CD4-positive, alpha-beta T cell treated with Interleukin-4 for 1 hour (primary cell): ENCODE results near the gene PSMD2.

Source experiments
- DNase-seq, 2 donors: peaks; one replicate each; pipeline ENCODE4 v3.0.0-alpha.2; 2020 to 2022

Gene PSMD2

DNA sequence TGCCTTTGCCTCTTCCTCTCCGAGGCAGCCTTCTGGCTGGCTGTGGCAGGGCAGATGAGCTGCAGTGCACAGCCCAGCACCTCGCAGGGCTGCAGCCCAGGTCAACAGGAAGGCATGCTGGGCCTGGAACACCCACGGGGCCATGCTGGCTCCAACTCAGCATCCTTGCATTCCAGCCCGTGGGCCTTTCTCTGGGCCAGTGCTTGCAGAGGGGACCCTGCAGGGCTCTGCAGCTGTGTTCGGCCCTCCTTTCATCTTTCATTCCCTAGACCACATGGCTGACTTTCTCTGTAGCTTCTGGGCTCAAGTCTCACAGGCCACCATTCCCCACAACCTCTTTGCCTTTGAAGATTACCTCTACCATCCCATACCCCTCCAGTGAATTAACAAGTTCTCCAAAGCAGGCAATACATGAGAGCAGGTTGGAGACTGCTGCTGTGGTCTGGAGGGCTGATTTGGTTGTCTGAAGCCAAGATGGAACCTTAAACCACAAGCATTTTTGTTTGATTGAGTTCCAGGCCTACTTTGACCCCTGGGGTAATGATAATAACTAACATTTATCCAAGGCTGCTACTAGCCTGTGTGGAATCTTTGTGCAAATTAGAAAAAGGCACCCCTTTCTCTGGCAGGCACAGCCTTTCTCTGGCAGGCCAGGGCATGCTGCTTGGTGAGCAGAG lies 44.3 kb downstream of the PSMD2 start:
- no peak for DNase-seq

DNA sequence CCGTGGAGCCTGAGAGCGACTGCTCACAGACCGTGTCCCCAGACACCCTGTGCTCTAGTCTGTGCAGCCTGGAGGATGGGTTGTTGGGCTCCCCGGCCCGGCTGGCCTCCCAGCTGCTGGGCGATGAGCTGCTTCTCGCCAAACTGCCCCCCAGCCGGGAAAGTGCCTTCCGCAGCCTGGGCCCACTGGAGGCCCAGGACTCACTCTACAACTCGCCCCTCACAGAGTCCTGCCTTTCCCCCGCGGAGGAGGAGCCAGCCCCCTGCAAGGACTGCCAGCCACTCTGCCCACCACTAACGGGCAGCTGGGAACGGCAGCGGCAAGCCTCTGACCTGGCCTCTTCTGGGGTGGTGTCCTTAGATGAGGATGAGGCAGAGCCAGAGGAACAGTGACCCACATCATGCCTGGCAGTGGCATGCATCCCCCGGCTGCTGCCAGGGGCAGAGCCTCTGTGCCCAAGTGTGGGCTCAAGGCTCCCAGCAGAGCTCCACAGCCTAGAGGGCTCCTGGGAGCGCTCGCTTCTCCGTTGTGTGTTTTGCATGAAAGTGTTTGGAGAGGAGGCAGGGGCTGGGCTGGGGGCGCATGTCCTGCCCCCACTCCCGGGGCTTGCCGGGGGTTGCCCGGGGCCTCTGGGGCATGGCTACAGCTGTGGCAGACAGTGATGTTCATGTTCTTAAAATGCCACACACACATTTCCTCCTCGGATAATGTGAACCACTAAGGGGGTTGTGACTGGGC lies 45.7 kb downstream of the PSMD2 start:
- DNase-seq, result no peak

DNA sequence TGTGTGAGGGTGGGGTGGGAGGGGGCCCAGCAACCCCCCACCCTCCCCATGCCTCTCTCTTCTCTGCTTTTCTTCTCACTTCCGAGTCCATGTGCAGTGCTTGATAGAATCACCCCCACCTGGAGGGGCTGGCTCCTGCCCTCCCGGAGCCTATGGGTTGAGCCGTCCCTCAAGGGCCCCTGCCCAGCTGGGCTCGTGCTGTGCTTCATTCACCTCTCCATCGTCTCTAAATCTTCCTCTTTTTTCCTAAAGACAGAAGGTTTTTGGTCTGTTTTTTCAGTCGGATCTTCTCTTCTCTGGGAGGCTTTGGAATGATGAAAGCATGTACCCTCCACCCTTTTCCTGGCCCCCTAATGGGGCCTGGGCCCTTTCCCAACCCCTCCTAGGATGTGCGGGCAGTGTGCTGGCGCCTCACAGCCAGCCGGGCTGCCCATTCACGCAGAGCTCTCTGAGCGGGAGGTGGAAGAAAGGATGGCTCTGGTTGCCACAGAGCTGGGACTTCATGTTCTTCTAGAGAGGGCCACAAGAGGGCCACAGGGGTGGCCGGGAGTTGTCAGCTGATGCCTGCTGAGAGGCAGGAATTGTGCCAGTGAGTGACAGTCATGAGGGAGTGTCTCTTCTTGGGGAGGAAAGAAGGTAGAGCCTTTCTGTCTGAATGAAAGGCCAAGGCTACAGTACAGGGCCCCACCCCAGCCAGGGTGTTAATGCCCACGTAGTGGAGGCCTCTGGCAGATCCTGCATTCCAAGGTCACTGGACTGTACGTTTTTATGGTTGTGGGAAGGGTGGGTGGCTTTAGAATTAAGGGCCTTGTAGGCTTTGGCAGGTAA lies 46.5 kb downstream of the PSMD2 start:
- no peak for DNase-seq

DNA sequence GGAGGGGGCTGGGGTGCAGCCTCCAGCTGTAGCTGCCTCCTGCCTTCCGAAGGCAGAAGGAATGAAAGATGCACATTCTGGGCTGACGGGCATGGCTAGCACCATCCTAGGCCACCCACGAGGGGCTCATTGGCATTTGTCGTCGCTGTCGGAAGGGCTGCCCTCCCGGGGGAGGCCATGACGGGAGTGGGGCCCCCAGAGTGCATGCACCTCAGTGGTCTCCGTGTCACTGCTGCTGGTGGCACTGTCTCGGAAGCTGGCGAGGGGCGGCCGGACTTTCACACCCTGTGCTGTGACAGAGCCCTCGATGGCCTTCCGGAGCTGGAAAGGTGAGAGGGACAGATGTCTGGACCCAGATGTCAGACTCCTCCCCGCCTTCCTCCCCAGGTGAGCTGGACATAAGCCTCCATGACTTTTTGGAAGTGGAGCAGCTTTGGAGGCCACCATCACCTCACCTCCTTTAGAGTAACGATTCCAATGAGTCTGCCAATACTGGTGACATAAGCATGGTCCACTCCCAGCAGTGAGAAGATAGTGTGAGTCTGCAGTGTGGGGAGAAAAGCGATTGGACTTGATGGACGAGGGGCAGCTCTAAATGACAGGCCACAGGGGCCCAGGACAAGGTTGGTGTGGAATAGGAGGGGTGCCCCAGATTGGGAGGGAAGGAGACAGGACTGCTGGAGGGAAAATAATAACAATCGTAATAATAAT lies 47.6 kb downstream of the PSMD2 start:
- no peak for DNase-seq

DNA sequence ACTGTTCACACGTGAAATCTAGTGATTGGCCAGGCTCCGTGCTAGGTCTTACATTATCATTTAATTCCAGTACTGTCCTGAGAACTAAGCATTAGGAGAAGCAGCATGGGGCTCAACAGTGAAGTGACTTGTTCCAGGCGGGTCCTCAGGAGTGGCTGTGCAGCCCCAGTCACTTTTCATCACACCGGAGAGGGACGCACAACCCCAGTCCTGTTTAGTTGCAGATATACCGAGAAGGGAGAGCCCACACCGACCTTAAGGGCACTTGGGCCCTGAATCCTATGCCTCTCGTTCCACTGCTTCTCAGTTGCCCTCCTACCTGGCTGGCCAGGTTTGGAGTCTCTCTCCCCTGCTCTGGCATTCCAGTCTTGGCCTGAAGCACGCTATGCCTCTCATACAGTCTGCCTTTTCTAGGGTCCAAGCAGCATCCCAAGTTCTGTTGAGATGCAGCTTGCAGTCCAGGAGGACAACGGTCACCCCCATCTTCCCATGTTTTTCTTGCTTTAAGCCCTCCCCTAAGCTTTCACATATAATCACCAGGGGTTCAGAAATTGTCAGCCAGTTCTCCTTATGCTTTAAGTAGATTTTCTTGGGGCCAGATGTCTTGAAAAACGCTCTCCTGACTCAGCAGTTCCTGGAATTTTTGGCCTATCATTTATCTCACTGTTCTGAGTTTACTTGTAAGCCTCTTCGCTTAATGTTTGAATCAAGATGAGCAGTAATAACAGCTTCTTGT lies 48.4 kb downstream of the PSMD2 start:
- DNase-seq, result no peak

DNA sequence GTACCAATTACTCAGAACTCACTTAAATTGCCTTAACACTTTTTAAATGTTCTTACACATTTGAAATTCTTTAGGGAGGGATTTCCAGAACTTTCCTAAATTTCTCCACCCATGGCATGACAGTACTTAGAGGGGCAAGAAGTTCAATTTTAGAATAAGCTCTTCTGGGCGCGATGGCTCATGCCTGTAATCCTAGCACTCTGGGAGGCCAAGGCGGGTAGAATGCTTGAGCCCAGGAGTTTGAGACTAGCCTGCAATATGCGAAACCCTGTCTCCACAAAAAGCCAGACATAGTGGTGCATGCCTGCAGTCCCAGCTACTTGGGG lies 49.0 kb downstream of the PSMD2 start:
- no peak for DNase-seq

DNA sequence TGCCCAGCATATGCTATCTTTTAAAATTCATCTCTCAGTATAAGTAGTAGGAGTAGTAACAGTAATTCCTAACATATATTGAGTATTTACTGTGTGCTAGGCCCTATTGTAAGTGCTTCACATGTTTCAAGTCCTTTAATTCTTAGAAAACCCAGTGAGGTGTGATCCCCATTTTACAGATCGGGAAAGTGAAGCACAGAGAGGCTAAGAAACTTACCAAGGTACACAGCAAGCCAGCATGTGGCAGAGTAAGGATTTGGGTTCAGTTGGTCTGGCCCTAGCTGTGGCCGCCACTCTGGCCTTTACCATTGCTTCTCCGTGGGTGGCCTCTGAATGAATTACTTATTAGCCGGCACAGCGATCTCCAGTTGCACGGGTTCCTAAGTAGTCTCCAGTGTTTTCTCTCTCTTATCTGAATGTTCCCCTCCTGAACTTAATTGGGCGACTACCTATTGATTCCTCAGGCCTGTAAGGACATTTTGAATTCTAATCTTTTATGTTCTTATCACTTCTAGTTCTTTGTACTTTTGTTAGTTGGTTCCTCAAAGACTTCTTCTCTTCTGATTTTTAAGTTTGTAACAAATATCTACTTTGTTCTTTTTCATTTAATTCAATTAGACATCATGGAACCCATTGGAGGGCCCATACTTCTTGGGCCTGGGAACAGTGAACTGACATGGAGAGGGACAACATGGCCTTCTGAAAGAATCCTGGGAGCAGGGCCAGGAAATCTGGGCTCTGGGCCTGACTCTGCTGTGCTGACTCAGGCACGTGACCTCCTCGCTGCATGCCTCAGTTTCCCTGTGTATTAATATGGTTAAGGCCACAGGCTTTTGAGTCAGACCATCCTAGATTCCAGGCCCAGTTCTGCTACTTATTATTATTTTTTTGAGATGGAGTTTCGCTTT lies 50.8 kb downstream of the PSMD2 start:
- DNase-seq, result no peak

DNA sequence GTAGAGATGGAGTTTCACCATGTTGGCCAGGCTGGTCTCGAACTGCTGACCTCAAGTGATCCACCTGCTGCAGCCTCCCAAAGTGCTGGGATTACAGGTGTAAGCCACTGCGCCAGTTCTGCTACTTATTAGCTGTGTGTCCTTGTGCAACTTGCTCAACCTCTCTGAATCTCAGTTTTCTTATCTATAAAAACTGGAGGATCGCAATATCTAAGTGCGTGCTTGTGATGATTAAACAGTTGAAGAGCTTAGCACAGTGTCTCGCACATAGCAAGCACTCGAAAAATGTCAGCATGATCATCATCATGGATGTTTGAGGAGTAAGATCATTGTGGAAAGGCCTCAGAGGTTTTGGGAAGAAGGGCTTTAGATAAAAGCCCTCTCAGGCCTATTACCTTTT lies 51.6 kb downstream of the PSMD2 start:
- no peak for DNase-seq

DNA sequence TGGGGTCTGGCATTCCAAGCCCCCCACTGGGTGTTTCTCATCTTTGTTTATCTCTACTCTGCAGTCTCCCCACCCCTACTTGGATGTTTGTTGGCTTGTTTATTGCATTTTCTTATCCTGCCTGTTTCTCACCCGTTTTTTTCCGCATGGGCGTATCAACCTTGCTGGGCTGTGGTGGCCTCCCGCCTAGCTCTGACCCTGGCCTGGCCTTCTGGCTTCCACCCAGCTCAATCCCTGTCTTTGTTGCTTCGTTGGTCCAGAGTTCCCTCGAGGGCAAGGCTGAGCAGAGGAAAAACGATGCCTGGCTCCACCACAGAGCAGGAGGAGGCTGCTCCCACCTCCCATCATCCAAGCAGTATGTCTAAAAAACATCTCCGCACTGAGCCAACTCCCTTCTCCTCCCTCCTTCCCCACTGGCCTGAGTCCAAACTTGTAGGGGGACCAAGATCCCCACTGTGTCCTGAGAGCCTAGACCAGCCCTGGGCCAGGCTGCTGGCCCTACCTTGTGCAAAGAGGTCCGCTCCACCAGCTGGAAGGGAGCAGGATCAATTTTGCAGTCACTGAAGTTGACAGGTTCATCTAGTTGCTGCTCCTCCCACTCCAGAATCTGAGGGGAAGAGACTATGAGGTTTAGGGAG lies 52.6 kb downstream of the PSMD2 start:
- DNase-seq, result no peak

DNA sequence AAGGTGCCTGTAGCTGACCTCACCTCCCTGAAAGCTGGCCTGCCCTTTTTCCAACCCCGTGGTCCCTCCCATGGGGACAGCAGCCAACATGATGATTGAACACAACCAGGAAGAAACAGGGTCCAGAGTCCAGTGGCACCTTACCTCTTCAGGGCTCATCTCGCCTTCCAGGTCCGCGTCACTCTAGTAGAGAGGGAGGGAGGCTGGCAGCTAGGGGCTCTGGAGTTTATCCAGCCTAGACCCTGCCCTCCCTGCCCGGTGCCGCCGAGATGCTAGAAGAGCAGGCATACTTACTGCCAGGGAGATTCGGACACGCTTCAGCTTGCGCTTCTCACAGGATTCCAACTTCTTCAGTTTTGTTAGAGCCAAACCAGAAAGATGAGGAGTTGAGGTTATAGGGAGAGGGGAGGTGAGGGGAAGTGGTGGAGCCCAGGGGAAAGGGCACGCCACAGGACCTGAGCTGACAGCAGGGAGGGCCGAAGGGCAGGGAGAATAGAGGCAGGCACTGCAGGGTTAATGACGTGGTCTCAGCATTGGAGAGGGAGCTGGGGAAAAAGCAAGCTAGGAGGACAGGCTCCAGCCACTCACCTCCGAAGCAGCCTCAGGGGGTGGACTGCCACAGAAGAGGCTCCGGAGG lies 53.2 kb downstream of the PSMD2 start:
- no peak for DNase-seq

DNA sequence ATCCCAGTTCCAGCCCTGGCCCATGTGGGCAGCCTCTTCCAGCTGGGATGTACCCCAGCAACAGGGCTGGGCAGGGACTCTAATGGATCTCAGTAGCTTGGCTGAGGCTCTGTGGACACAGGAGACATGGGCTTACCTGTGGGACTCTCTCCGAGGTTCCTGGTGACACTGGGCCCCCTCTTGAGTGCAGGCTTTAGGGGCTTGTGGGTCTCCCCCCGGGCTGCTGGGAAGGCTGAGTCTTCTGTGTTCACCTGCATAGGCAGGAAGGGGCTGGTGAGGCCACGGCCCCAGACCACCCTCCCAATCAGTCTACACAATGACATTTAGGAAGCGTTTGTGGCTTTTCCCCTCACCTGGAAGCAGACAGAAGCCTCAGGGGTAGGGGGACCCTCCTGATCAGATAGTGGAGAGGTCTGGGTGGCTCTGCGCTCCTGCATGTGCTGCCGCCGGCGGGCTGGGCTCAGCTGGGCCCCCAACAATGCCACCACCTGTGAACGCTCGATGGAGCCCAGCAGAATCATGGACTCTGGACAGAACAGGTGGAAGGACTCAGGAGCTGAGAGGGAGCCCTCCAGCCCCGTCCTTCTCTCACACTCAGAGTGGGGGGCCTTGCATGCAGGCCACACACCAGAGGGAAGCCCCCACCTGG lies 54.0 kb downstream of the PSMD2 start:
- DNase-seq, result no peak

DNA sequence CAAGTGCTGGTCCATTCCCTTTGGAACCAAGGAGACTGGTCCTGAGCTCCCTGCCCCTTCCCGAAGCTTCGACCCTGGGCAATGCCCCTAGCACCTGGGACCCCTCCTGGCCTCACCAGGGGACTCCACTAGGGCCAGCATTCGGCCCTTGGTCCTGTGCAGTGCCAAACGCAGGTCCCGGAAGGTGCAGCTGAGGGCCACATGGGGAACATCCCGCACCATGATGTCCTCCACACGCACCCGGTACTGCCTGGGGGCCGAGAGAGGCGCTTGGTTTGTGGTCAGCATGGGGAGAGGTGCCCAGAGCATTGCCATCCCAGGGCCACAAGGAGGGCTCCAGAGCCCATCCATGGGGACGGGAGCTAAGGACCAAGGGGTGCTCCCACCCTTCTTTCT lies 54.5 kb downstream of the PSMD2 start:
- no peak for DNase-seq

DNA sequence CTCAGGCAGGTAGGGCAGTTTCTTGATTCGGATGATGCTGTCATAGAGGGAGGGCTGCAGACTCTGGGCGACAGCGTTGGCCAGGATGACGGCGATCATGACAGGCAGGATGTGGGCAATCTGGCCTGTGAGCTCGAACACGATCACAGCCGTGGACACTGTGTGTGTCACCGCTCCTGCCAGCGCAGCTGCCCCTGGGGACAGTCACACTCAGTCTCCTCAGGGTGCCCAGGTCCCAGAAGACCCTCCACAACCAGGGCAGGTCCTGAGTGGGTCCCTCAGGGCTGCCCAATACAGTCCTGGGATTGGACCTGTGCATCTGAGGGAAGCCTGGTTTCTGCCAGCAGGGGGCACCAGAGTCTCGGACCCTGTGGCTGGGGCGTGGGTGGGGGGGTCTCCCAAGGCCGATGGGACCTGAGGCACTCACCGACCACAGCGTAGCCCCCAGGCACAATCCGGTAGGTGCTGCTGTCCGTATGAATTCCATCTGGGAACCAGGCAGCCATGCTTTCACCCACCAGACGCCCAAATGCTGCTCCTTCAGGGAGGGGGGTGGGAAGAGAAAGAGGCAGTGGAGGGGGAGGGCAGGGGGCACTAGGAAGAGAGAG lies 55.2 kb downstream of the PSMD2 start:
- DNase-seq, result peak; percentile 58 to 71

DNA sequence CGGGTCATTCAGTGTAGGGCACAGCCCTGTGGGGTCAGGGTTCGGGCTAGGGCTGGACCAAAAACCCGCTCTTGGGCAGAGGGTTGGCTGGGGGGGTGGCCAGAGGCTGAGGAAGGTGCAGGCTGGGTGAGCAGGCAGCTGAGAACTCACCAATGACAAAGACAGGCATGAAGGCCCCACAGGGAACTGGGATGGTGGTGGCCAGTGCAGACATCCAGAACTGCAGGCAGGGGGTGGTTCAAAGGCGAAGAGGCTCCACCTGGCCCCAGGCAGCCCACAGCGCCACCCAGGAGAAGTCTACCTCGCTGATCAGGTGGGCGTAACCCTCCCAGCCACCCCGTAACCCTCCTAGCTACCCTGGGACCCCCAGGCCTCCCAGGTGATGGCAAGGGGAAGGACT lies 55.7 kb downstream of the PSMD2 start:
- no peak for DNase-seq

DNA sequence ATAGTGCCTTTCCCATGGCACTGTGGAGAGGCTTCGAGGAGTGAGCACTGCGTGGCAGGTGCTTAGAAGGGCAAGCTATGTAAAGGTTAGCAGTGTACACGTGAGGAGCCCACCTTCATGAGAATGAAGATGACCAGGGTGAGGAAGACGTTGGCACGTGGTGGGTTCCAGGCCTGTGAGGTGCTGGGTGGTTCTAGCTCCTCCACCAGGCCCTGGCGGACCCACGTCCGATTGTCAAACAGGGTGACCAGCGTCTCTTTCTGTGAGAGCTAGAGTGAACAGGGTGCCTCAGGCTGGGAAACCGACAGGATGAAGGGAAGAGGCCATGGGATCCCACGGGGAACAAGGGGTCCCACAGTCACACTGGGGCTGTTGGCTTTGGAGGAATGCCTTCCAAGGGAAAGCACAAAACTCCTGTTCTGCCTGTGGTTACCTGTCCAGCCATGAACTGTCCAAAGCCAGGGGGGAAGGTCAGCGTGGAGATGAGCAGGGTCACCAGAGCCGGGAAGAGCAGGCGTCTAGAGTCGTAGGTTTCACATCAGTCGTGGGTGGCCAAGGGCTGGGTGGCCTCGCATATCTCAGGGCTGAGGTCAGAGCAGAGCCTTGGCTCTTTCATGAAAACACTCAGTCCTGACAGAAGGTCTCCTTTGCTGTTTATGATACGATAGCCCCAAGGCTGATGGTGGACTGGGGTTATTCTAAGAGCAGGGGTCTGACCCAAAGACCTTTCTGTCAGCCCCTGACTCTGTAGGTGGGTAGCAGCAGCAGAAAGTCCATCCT lies 56.4 kb downstream of the PSMD2 start:
- DNase-seq, result no peak

DNA sequence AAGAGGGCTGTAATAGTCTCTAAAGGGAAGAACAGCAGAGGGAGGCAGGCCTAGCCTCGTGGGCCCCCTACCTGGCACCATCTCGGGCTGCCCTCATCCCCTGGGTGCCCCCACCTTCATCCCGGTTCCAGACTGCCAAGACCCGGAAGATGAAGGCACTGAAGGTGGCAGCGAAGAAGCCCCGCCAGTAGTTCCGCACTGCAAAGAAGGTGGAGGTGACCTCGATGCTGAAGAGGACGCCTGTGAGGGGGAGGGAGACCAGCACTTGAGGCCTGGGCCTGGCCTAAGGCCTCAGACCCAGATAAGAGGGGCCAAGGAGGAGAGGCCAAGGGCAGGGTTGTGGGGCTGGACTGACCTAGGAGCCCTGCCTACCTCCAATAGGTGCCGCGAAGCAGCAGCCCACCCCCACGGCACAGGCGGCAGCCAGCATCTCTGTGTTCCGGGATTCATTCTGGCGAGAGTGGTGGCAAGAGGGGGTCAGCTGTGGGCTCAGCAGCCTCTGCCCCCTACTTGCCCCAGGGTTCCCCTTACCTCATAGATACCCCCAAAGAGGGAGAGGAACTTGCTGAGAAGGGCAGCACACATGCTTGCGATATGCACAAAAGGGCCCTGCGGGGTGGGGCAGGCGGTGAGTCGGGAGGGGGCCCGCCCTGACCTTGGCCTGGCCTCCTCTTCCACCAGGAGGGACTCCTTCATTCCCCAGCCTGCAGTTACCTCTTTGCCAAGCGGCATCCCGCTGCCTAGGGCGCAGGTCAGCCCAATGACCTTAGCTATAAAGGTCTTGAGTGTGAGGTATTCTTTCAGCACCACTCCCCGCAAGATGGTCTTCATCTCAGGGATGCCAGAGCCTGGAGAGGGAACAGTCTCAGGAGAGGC lies 58.4 kb downstream of the PSMD2 start:
- no peak for DNase-seq

DNA sequence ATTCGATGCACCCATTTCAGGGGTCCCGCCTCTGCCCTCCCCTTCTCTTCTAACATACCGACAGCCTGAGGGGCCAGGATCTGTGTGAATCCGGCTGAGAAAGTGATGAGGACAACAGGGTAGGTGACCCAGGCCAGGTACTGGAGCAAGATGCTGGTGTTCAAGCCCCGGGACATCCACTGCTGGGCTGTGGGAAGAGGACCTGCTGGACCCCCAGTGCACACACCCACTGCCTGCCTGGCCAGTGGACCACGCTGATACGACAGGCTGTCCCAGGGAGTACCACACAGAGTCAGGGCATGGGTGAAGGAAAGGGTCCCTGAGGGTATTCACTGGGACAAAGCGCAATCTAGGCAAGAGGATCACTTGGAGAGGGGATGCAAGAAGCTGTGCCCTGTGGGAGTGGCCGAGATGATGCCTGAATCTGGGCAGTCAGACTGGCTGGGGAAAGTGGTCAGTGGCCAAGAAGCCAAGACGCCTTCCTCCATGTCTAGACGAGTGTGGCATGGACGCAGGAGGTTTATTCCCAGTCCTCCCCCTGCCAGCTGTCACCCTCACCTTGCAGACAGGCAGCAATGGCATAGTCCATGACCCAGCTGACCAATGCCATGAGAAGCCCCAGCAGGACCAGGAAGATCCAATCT lies 59.2 kb downstream of the PSMD2 start:
- no peak for DNase-seq
